SKM-1 treated with dmso at 0.1 percent for 144 hours (cell line): Measurements from ENCODE around the gene B4GALNT2.
"Not testable (repeated sequence)": the region's sequence is repeated elsewhere in the genome, so short reads cannot be mapped to it uniquely, and the experiment has no call there.

Experiments
- DNase-seq: peaks from one replicate; lab custom pipeline; 2025; ENCODE audit not compliant: unreplicated experiment; lab: John Stamatoyannopoulos, UW

The B4GALNT2 gene

GRCh38 chr17:49175978-49176377 lies 43.4 kb downstream of the B4GALNT2 start:
- not testable (repeated sequence) for DNase-seq

DNA sequence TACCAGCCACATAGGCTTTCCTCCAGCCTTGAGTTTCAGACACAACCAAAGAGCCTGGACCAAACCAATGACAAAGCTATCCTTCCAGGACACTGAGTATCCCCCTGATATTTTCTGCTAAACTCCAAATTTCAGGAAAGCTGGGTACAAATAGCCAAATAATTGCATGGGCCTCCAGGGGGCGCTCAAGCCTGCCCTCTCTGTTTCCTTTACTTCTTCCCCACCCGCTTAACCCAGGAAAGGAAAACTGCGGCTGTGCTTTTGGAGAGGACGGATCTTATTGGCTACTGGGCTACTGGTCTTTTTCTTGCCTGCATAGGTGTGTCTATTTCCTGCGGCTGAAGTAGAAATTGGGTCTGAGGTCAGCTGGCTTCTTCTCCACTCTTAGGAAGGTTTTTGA lies 47.7 kb downstream of the B4GALNT2 start:
- peak; percentile 73 for DNase-seq

GRCh38 chr17:49180998-49181635 lies 48.5 kb downstream of the B4GALNT2 start:
- no peak for DNase-seq

DNA sequence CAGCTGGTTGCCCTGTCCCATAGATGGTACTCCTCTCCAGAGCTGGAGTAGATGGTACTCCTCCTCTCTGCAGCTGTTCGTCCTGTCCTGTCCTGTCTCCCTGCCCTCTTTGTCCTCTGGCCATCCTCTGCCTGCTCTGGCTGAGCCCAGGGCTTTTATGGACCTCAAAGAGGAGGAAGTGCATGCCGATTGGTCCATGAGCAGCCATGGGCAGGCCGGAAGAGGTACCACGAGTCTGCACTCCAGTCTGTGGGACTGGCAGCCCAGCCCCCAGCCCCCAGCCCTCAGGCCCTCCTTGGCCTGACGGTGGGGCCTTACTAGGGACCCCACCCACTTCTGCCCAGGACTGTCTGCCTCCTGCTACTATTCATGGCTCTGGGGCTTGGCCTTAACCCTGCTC lies 50.8 kb downstream of the B4GALNT2 start:
- DNase-seq: no peak

- DNase-seq: no peak
These were observed 51.2 kb downstream of the B4GALNT2 start for GRCh38 chr17:49183801-49184200.

DNA sequence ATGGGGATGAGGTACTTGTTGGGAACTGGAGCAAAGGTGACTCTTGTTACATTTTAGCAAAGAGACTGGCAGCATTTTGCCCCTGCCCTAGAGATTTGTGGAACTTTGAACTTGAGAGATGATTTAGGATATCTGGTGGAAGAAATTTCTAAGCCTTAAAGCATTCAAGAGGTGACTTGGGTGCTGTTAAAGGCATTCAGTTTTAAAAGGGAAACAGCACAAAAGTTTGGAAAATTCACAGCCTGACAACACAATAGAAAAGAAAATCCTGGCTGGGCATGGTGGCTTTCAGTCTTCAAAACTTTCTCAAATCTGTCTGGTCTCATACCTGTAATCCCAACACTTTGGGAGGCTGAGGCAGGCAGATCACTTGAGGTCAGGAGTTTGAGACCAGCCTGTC lies 52.0 kb downstream of the B4GALNT2 start:
- DNase-seq: not testable (repeated sequence)

GRCh38 chr17:49185381-49185780 lies 52.8 kb downstream of the B4GALNT2 start:
- DNase-seq: not testable (repeated sequence)

GRCh38 chr17:49187301-49187700 lies 54.7 kb downstream of the B4GALNT2 start:
- no peak for DNase-seq

GRCh38 chr17:49190932-49191331 lies 58.4 kb downstream of the B4GALNT2 start:
- no peak for DNase-seq

GRCh38 chr17:49191409-49191916 lies 58.9 kb downstream of the B4GALNT2 start:
- DNase-seq: no peak

DNA sequence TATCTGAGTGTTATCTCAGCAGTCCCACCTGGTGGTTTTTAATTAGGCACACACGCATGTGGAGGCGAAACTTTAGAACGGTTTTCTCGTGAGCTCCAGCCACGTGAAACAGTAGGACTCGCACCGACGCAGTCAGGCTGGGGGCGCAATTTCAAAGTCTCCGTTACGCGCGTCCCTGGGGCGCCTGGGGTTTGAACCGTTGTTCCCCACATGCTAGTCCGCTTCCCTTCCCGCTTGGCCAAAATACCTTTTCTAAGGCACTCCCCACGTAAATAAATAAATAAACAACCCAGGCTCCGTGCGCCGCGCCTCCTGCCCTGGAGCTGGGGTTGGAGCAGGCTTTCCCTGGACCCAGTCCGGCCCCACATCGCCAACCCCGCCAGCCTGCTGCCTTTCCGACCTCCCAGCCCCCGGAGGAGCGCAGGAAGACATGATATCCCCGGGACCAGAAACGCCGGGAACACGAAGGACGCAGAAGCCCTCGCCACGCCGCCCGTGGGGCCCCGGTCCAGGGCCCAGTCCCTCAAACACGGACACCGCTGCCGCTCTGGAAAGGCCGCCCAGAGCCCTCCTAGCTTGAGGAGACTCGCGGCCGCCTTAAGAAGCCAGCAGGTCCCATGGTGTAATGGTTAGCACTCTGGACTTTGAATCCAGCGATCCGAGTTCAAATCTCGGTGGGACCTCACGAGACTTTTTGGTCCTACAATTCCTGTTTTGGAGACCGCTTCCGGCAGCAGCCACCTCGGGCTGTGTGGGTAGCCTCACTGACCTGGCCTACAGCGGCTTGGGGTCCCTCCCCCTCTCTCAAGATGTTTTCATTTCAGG lies 59.6 kb downstream of the B4GALNT2 start:
- peak; percentile 72 for DNase-seq

GRCh38 chr17:49193513-49194296 lies 61.1 kb downstream of the B4GALNT2 start:
- DNase-seq: peak; percentile 66

DNA sequence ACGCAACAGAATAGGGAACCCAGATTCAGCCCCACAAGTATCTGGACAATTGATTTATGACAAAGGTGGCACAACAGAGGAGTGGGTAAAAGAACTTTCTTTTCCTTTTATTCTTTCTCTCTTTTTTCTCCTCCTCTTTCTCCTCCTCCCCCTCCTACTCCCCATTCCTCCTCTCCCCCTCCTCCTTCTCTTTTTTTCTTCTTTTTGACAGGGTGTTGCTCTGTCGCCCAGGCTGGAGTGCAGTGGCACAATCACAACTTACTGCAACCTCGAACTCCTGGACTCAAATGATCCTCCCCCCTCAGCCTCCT lies 61.7 kb downstream of the B4GALNT2 start:
- DNase-seq: no peak

- no peak for DNase-seq
These were observed 63.2 kb downstream of the B4GALNT2 start for GRCh38 chr17:49195751-49196150.

- DNase-seq: no peak
These were observed 64.0 kb downstream of the B4GALNT2 start for GRCh38 chr17:49196520-49196919.

DNA sequence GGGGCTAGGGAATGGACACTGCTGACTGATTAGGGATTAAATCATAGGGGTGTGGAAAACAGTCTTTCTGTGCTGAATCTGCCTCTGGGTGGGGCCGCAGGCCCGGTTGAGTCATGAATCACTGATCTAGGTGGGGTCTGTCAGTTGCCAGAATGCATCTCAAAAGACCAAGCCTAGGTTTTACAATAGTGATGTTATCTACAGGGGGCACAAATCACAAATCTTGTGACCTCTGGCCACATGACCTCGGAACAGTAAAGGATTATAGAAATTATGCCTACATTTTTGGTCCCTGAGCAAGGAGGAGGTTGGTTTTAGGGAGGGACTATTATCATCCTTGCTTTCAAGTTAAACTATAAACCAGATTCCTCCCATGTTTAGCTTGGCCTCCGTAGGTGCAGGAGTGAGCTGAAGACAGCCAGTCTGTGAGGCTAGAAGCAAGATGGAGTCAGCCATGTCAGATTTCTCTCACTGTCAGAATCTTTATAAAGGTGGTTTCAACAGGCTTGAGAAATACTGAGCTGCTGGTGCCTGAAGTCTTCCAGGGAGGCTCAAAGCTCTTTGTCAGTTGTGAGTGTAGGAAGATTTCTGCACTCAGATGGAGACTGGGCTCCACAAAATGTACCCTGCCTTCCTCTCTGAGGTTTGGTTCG lies 64.9 kb downstream of the B4GALNT2 start:
- no peak for DNase-seq

GRCh38 chr17:49198211-49198610 lies 65.6 kb downstream of the B4GALNT2 start:
- no peak for DNase-seq

- no peak for DNase-seq
These were observed 68.0 kb downstream of the B4GALNT2 start for GRCh38 chr17:49200423-49201083.

- no peak for DNase-seq
These were observed 68.9 kb downstream of the B4GALNT2 start for GRCh38 chr17:49201481-49201927.

- DNase-seq: no peak
These were observed 71.2 kb downstream of the B4GALNT2 start for GRCh38 chr17:49203796-49204195.

DNA sequence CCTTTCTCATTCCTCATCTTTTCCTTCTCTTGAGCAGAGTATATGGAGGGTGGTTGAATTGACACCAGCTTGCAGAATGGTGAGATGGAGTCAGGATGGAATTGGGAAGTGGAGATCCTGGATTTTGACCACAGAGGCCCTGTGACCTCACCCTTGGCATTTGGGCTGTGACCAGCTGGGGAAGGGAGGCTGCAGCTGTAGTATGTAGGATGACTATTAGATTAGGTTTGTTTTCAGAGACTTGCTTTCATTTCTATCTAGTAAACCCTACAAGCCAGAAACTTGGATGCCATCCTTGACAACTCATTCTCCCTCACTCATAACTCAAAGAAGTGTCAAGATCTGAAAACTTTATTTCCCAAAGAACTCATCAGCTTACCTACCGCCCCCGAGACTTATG lies 71.9 kb downstream of the B4GALNT2 start:
- no peak for DNase-seq
